Effector memory CD8-positive, alpha-beta T cell (primary cell): Measurements from ENCODE around the gene LZTS3.
"Not testable (repeated sequence)": the region's sequence is repeated elsewhere in the genome, so short reads cannot be mapped to it uniquely, and the experiment has no call there.

Experiments
- ATAC-seq: fragments of 150-1000 bp; cut with Tn5 transposase; replicated peaks from 2 replicates; pipeline ENCODE4 v1.10.0; 2021; ENCODE audit warnings: mild to moderate bottlenecking, moderate library complexity
- DNase-seq, 3 experiments: peaks; one replicate each; pipeline ENCODE4 v3.0.0; 2021
- H3K27ac Mint-ChIP-seq, 2 donors: one replicate each; pipeline ENCODE4 v1.8.0; 2022; ENCODE audit warnings: mild to moderate bottlenecking in 2 of 2, mixed read lengths in 2 of 2, moderate library complexity in 2 of 2
- H3K27me3 Mint-ChIP-seq, 2 donors: one replicate each; pipeline ENCODE4 v1.8.0; 2022; ENCODE audit warnings: mixed read lengths in 2 of 2
- H3K36me3 Mint-ChIP-seq: one replicate; pipeline ENCODE4 v1.8.0; 2022; ENCODE audit warnings: mild to moderate bottlenecking, moderate library complexity, mixed read lengths; ENCODE audit not compliant: insufficient read depth
- H3K4me1 Mint-ChIP-seq, 2 donors: one replicate each; pipeline ENCODE4 v1.8.0; 2022; ENCODE audit warnings: low read depth in 2 of 2, mixed read lengths in 2 of 2
- H3K4me3 Mint-ChIP-seq, 2 donors: one replicate each; pipeline ENCODE4 v1.8.0; 2022; ENCODE audit warnings: mild to moderate bottlenecking in 2 of 2, mixed read lengths in 2 of 2, moderate library complexity in 2 of 2
- H3K9me3 Mint-ChIP-seq, 2 donors: one replicate each; pipeline ENCODE4 v1.8.0; 2022; ENCODE audit warnings: mixed read lengths in 2 of 2

Gene LZTS3

DNA sequence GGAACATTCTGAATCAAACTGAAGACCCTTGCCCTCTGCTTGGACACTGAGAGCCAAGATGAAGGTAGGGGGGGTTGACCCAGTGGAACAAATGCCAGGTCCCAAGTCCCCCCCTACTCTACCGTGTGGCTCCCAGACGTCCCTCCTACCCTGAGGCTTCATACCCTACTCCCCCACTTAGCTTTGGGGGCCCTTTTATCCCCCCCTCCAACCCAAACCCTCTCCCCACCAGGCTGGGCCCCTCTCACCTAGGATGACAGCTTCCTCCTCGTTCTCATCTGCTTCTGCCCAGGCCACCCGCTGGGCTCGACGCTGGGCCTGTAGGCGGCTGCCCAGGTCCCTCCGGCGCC, 29.6 kb upstream of the LZTS3 start:
- peaks cover 57% of the 10 kb centered on the region for H3K36me3 Mint-ChIP-seq
- H3K4me3 Mint-ChIP-seq, result peak overlapping the region; percentile 98 to 99
- no peaks in the 10 kb centered on the region for H3K27me3 Mint-ChIP-seq
- no peak for ATAC-seq
- DNase-seq, result no peak
- peak overlapping the region; percentile 96 to 99 for H3K27ac Mint-ChIP-seq
- H3K4me1 Mint-ChIP-seq, result peaks cover 15 to 28% of the 10 kb centered on the region in 2 donors
- no peaks in the 10 kb centered on the region for H3K9me3 Mint-ChIP-seq

DNA sequence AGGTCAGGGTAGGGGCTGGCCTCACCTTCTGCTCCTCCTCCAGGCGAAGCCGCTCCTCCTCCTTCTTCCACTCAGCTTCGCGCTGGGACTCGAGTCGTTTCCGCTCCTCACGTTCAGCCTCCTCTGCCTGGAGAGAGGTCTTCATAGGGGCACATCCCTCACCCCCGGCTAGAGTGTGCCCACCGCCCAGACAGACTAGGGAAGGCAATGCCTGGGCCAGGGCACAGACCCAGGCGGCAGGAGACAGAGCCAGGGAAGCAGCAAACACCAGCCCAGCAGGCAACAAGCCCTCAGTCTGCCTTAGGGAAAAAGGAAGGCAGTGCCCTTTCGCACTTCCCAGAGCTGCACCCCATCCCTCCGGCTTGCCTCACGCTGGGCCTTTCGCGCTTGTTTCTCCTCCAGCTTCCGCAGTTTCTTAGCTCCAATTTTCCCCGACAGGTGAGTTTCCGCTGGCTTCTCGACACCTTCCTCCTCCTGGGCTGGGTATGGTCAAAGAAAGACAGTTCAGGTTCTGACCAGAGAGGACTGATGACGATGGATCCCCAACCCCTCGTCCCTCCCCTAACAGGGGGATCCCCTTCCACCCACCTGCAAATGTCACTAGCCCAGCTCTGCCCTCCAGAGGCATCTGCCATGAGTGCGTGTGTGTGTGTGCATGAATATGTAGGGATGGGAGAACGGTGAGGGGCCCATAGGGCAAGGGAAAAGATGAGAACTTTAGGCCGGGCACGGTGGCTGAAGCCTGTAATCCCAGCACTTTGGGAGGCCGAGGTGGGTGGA, 26.8 kb upstream of the LZTS3 start:
- ATAC-seq (no peak), DNase-seq (no peak)
- H3K4me1 Mint-ChIP-seq, result peaks cover 18 to 37% of the 10 kb centered on the region in 2 donors
- H3K27ac Mint-ChIP-seq, result peak overlapping the region in 1 of 2 donors; percentile 28
- H3K27me3 Mint-ChIP-seq, result no peaks in the 10 kb centered on the region
- H3K4me3 Mint-ChIP-seq, result no peak overlapping the region
- no peaks in the 10 kb centered on the region for H3K9me3 Mint-ChIP-seq
- peaks cover 75% of the 10 kb centered on the region for H3K36me3 Mint-ChIP-seq

DNA sequence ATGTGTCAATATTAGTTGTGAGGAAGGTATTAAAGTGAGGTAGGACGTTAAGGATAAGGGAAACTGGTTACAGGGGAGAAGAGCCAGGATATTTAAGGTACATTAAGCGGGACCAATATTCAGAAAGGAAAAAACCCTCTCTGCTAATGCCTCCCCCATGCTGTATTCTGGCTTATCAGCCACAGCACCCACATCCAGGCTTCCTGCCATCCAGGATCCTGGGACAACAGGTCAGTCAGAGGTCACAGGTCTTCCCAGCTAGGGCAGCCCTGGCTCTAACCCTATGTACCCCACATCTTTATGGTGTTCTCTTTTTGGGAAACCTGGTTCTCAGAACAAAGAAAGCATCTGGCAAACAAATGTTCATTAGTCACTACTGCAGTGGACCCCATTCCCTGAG, 25.9 kb upstream of the LZTS3 start:
- peak overlapping the region; percentile 11 to 18 for H3K27ac Mint-ChIP-seq

DNA sequence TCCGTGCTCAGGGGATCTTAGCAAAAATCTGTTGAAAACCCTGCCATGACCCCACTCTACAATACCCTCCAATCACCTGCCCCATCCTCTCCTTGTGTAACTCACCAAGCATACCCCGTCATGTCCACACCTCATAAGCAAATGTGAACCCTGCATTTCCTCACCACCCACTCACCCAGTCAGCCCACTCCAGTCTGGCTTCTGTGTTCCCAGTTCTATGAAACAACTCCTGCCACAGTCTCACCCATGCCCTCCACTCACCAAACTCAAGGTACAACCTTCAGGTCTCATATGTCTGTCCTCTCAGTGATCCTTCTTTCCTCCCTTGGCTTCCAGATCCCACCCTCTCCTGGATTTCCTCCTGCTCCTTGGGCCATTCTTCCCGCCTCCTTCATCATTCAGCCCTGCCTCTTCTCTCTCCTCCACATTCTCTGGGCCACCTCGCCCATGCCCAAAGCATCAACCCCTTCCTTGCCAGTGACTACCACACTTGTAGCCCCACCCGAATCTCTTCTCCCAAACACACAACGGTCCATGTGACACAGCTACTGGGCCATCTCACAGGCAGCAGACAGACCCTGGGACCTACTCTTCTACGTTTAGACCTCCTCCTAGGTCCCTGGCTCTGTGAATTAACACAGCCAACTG, 22.4 kb upstream of the LZTS3 start:
- H3K36me3 Mint-ChIP-seq, result peaks cover 86% of the 10 kb centered on the region
- DNase-seq (no peak), ATAC-seq (no peak)
- peak overlapping the region; percentile 44 to 76 for H3K27ac Mint-ChIP-seq
- H3K9me3 Mint-ChIP-seq, result no peaks in the 10 kb centered on the region
- peaks cover 10 to 20% of the 10 kb centered on the region in 2 donors for H3K4me1 Mint-ChIP-seq
- no peaks in the 10 kb centered on the region for H3K27me3 Mint-ChIP-seq
- no peak overlapping the region for H3K4me3 Mint-ChIP-seq

More for the DNA sequence above, 25.9 kb upstream of the LZTS3 start:
- DNase-seq (no peak), ATAC-seq (no peak)
- Mint-ChIP-seq H3K27me3 (no peaks in the 10 kb centered on the region), H3K9me3 (no peaks in the 10 kb centered on the region), H3K36me3 (peaks cover 75% of the 10 kb centered on the region), H3K4me1 (peaks cover 17 to 31% of the 10 kb centered on the region in 2 donors), H3K4me3 (no peak overlapping the region)

DNA sequence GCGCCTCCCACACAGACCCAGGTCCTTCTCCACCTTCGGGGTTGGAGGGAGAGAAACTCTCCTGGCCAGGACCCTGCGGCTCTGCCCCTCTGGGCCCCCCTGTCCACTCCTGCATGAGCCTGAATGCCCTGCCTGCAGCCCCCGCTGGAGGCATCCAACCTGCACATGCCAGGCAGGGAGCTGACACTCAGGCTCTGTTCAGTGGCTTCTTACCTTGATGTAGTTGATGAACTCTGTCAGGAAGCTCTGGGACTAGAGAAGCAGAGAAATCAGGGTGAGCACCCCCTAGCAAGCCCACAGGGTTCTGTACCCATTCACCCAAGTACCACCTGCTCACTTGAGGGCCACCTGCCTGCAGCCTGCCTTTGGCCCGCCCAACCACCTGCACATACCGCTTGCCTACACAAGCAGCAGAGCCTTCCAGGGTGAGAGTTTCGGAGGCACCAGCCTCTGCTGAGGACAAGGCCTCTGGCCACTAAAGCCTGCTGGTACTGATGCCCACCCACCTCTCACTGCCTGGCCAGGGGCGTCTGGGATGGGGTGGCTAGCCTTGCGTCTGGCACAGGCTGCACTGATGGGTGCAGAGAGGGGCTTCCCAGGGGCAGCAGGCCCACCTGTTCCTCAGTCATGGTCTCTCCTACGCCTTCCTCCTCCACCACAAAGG, 21.4 kb upstream of the LZTS3 start:
- DNase-seq (no peak), ATAC-seq (no peak)
- no peak overlapping the region for H3K4me3 Mint-ChIP-seq
- H3K27me3 Mint-ChIP-seq, result no peaks in the 10 kb centered on the region
- H3K9me3 Mint-ChIP-seq, result no peaks in the 10 kb centered on the region
- no peak overlapping the region for H3K27ac Mint-ChIP-seq
- H3K36me3 Mint-ChIP-seq, result peaks cover 81% of the 10 kb centered on the region
- H3K4me1 Mint-ChIP-seq, result peaks cover 12 to 20% of the 10 kb centered on the region in 2 donors

DNA sequence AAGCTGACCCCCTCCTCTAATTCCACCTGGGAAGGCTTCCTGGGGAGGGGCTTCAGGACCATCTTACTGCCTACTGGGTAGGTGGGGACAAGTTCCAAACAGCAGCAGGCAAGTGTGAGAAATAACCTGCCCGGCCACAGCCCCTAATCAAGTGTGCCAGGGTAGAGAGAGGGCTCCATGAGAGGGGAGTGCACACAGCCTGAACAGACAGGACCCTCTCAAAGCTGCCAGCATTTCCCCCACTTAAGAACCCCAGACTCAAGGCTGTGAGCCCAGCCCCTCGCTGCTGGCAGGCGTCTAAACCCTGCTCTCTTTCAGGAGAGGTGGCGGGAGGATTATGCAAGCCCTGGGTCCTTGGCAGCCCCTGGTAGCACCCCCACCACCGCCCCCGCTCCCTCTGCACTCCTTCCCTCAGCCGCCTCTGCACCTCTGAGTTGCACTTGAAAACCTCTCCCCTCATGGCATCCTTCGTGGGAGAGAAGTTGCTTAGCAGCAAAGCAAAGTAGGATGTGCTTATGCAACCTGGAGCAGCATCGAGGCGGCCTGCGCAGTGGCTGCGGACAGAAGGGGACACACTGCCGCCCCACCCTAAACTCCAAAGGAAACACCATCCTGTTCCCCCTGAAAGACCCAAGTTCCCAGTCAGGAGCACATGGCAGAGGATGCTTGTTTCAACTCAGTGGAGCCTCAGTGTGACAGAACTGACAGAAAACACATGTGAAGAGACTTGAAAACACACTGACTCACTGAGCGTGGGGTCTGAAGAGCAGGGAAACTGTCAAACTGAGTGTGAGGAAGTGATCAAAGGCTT, 20.7 kb upstream of the LZTS3 start:
- Mint-ChIP-seq H3K36me3 (peaks cover 78% of the 10 kb centered on the region), H3K4me3 (no peak overlapping the region), H3K27ac (no peak overlapping the region), H3K9me3 (no peaks in the 10 kb centered on the region), H3K27me3 (no peaks in the 10 kb centered on the region), H3K4me1 (peaks cover 9 to 14% of the 10 kb centered on the region in 2 donors)
- no peak for ATAC-seq
- DNase-seq, result no peak

DNA sequence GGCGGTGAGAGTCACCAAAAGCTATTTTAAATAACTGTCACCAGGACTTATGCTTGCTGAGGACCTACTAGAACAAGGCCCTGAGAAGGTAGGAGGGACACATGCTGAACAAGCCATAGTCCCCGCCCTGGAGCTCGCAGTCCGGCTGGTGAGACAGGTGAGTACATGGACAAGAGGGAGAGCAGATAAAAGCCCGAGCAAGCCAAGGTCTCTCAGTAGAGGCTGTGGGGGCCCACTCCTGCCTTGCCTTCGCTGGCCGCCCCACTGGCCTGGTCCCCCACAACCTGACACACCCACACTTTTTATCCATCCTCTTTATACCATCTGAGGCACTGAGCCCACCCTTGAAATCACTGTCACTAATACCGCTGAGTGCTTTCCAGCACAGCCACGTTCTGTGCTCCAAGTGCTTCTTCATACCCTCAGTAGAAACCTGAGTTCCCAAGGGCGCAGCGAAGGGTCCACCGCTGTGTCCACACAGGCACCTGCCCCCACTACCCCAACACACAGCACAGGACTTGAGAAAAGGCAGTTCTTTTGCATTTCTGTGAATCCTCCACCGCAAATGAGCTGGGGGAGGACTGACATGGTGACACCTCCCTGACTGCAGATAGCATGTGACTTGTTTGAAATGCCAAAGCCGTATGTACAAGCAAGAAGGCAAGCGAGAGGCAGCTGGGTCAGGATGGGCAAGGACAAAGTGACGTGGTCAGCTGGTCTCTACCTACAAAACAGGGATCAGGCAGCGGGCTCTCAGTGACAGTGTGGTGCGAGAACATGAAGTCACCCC, 19.1 kb upstream of the LZTS3 start:
- DNase-seq (no peak), ATAC-seq (no peak)
- Mint-ChIP-seq H3K4me1 (peaks cover 9% of the 10 kb centered on the region in 2 donors), H3K36me3 (peaks cover 62% of the 10 kb centered on the region), H3K27me3 (no peaks in the 10 kb centered on the region), H3K4me3 (no peak overlapping the region), H3K27ac (peak overlapping the region in 1 of 2 donors; percentile 62), H3K9me3 (no peaks in the 10 kb centered on the region)

DNA sequence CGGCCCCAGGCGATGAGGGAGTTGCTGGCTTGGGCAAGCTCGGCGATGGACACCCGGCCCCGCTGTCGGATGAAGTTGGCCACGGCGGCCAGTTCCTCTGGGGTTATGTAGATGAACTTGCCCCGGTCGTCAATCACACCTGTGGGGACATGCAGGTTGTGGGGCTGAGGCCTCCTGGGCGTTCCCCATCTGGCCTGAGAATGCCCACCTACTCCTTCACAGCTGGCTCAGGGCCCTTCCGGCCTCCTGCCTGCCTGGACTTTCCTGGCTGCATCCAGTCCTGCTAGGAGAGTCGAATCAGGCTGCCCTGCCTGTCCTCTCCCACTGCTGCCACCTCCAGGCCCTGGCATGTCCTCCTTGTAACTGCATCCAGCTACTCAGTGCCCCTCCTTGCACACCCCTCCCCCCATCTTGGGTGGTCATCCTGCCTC, 17.3 kb upstream of the LZTS3 start:
- Mint-ChIP-seq H3K27me3 (no peaks in the 10 kb centered on the region), H3K27ac (peak overlapping the region in 1 of 2 donors; percentile 9), H3K9me3 (no peaks in the 10 kb centered on the region), H3K4me3 (no peak overlapping the region), H3K4me1 (peaks cover 5 to 9% of the 10 kb centered on the region in 2 donors), H3K36me3 (peaks cover 54% of the 10 kb centered on the region)
- DNase-seq (no peak), ATAC-seq (no peak)

DNA sequence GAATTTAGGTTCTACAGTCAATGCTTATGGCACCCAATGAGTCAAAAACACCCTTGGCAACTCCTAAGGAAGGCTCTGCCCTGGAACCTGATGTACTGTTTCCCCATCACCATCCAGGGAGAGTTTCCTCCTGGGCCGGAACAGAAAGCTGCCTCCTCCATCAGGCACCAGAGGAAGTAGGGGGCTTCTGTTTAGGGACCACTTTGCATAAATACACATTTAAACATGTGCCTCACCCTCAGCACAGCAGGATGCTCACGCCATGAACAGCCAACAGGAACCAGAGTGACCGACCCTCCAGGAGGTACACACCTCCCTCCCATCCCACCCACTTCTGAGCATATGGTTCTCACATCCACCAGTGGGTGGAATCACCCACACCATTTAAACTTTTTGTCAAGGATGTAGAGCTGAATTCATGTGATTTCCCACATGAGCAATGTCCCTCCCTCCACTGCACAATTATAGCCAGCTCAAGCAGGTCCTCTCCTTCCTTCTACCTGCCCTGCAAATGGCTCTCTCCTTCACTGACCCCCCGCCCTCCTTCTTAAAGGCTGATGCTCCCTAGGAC, 16.3 kb upstream of the LZTS3 start:
- no peak for DNase-seq
- H3K4me3 Mint-ChIP-seq, result no peak overlapping the region

DNA sequence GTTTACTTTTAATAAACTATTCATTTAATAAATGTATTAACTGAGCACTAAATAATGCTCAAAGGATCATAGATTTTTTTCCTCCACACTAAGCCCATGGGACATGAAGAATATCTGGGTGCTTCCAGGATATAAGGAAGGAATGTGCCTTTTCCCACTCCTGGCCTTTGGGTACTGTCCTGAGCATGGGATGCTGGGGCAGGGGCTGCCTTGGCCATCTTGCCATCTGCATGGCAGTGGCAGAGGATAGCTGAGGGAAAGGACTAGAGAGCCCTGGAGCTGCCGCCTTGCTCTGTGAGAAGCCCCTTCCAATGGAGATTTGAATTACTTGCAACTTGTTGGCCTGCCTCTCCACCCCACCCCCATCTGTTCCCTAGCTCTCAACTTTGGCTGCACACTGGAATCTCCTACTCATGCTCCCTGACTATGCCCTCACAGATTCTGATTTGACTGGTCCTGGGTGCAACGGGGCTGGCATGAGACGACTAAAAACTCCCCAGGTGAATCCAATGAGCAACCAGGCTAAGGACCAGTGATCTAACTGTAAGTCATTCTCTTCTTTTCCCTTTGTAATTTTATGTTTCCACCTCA, 15.6 kb upstream of the LZTS3 start:
- Mint-ChIP-seq H3K36me3 (peaks cover 44% of the 10 kb centered on the region), H3K9me3 (no peaks in the 10 kb centered on the region), H3K27ac (peak overlapping the region in 1 of 2 donors; percentile 8), H3K4me3 (no peak overlapping the region), H3K4me1 (peaks cover 0 to 4% of the 10 kb centered on the region in 2 donors), H3K27me3 (no peaks in the 10 kb centered on the region)
- ATAC-seq, result no peak
- DNase-seq, result no peak

More for the DNA sequence above, 16.3 kb upstream of the LZTS3 start:
- H3K36me3 Mint-ChIP-seq, result peaks cover 47% of the 10 kb centered on the region
- H3K4me1 Mint-ChIP-seq, result peaks cover 0 to 4% of the 10 kb centered on the region in 2 donors
- no peaks in the 10 kb centered on the region for H3K9me3 Mint-ChIP-seq
- ATAC-seq, result no peak
- H3K27ac Mint-ChIP-seq, result peak overlapping the region; percentile 8 to 72
- H3K27me3 Mint-ChIP-seq, result no peaks in the 10 kb centered on the region

DNA sequence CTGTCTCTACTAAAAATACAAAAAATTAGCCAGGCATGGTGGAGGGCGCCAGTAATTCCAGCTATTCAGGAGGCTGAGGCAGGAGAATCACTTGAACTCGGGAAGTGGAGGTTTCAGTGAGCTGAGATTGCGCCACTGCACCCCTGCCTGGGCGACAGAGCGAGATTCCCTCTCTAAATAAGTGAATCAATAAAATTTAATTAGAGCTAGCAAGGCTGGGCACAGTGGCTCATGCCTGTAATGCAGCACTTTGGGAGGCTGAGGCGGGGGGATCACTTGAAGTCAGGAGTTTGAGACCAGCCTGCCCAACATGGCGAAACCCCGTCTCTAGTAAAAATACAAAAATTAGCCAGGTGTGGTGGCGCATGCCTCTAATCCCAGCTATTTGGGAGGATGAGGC, 14.5 kb upstream of the LZTS3 start:
- not testable (repeated sequence) for H3K9me3 Mint-ChIP-seq, ATAC-seq, H3K27me3 Mint-ChIP-seq, H3K4me3 Mint-ChIP-seq, H3K4me1 Mint-ChIP-seq, H3K27ac Mint-ChIP-seq, DNase-seq
- H3K36me3 Mint-ChIP-seq, result peaks cover 35% of the 10 kb centered on the region
